ENCODE results near the gene VPS4A.

Gene VPS4A

GRCh38 chr16:69366431-69366830 is 55.3 kb downstream of the VPS4A start:
- no peak for DNase-seq (ENCODE audit: low read depth)

- no peak for DNase-seq (ENCODE audit: low read depth)
These were observed 56.8 kb downstream of the VPS4A start for GRCh38 chr16:69367980-69368379.

GRCh38 chr16:69368866-69369265 is 57.7 kb downstream of the VPS4A start:
- no peak for DNase-seq (ENCODE audit: low read depth)

GRCh38 chr16:69371564-69371963 is 60.4 kb downstream of the VPS4A start:
- no peak for DNase-seq (ENCODE audit: low read depth)

- no peak for DNase-seq (ENCODE audit: low read depth)
These were observed 61.9 kb downstream of the VPS4A start for GRCh38 chr16:69373019-69373418.
